Measurements from ENCODE around the gene LGALS12.

Gene LGALS12

DNA sequence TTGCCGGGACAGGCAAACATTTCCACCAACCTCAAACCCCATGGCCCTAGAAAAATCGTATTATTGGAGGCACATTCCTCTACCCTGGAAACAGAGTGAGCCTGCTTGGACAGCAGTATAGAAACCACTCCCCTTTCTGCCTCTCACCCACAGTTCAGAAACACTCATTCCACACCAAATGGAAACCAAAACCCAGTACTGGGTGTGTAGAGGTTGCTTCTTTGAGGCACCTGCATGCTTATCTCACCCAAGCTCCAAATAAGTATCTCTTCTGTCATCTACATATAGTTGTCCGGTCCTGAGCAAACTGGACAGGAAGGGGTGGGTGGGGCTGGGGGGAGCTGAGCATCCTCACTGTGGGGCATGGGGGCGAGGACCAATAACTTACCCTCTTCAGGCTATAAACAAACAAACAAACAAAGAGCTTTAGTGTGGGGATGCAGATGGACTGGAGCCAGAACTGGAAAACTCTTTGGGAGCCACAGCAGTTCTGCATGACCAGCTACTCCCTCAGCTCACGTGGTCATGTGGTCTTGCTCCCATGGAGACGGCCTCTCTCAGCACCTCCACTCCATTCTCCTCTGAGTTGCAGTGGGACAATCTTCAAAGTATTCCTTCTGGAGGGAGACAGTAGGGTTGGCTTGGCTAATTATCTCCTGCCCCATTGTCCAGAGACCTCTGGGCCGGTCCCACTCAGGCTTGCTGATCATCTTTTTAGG lies 58.3 kb downstream of the LGALS12 start:
- DNase-seq = no peak

GRCh38 chr11:63564784-63565350 lies 59.0 kb downstream of the LGALS12 start:
- DNase-seq = peak; percentile 41

All from hematopoietic multipotent progenitor cell treated with erythropoietin and hydrocortisone succinate and interleukin-3 and kit ligand, for 6 days (in vitro differentiated cells).